H9 (cell line): ENCODE results near the gene TACR1. TPM values are rescaled to one million over a fixed set of nuclear protein-coding genes. Genes with fewer than 3 reads are reported as not detected.

Experiments
- DNase-seq: peaks from one replicate; pipeline ENCODE4 v3.0.0-alpha.2; 2017
- H2AFZ ChIP-seq: one replicate; pipeline ENCODE4 v1.6.1; 2013; ENCODE audit warnings: mild to moderate bottlenecking, low read length, control low read depth, moderate library complexity
- H2AK5ac ChIP-seq: 2 replicates; pipeline ENCODE4 v1.6.1; 2013; ENCODE audit warnings: low read length, control low read depth, mixed read lengths; ENCODE audit not compliant: insufficient read length
- H2BK120ac ChIP-seq: one replicate; pipeline ENCODE4 v1.6.1; 2013; ENCODE audit warnings: low read depth, mild to moderate bottlenecking, low read length, control low read depth, inconsistent platforms; ENCODE audit not compliant: poor library complexity, severe bottlenecking
- H2BK12ac ChIP-seq: 2 replicates; pipeline ENCODE4 v1.6.1; 2013; ENCODE audit warnings: low read length, control low read depth, mixed read lengths, low read depth; ENCODE audit not compliant: insufficient read length
- H2BK15ac ChIP-seq: 2 replicates; pipeline ENCODE4 v1.6.1; 2013; ENCODE audit warnings: low read depth, low read length, control low read depth
- H2BK20ac ChIP-seq: one replicate; pipeline ENCODE4 v1.6.1; 2013; ENCODE audit warnings: low read depth, mild to moderate bottlenecking, low read length, control low read depth, inconsistent platforms; ENCODE audit not compliant: poor library complexity, severe bottlenecking
- H2BK5ac ChIP-seq: 2 replicates; pipeline ENCODE4 v1.6.1; 2013; ENCODE audit warnings: low read length, control low read depth, mixed read lengths; ENCODE audit not compliant: insufficient read length
- H3K14ac ChIP-seq: 2 replicates; pipeline ENCODE4 v1.6.1; 2013; ENCODE audit warnings: low read length, control low read depth; ENCODE audit not compliant: insufficient read depth
- H3K18ac ChIP-seq: 2 replicates; pipeline ENCODE4 v1.6.1; 2013; ENCODE audit warnings: low read depth, mild to moderate bottlenecking, mixed read lengths, low read length, control low read depth; ENCODE audit not compliant: insufficient read length
- H3K23ac ChIP-seq: 2 replicates; pipeline ENCODE4 v1.6.1; 2013; ENCODE audit warnings: low read length, control low read depth, mixed read lengths, low read depth; ENCODE audit not compliant: insufficient read length
- H3K23me2 ChIP-seq: 2 replicates; pipeline ENCODE4 v1.6.1; 2013; ENCODE audit warnings: low read depth, mild to moderate bottlenecking, mixed read lengths, low read length, control low read depth; ENCODE audit not compliant: insufficient read length, poor library complexity, severe bottlenecking
- H3K27ac ChIP-seq: 2 replicates; pipeline ENCODE4 v1.5.1; 2013; ENCODE audit warnings: low read length, control low read depth, mixed read lengths, low read depth; ENCODE audit not compliant: insufficient read length
- H3K27me3 ChIP-seq: 2 replicates; pipeline ENCODE4 v1.6.1; 2013; ENCODE audit warnings: low read length, control low read depth, inconsistent platforms; ENCODE audit not compliant: insufficient read depth
- H3K4ac ChIP-seq: 2 replicates; pipeline ENCODE4 v1.6.1; 2013; ENCODE audit warnings: low read depth, mild to moderate bottlenecking, control low read depth, inconsistent platforms, low read length, moderate library complexity
- H3K4me1 ChIP-seq: 2 replicates; pipeline ENCODE4 v1.6.1; 2013; ENCODE audit warnings: low read length, control low read depth, inconsistent platforms; ENCODE audit not compliant: insufficient read depth
- H3K4me2 ChIP-seq: 2 replicates; pipeline ENCODE4 v1.6.1; 2013; ENCODE audit warnings: low read length, control low read depth, mixed read lengths; ENCODE audit not compliant: insufficient read length, insufficient read depth
- H3K56ac ChIP-seq: 2 replicates; pipeline ENCODE4 v1.6.1; 2013; ENCODE audit warnings: low read depth, mild to moderate bottlenecking, mixed read lengths, low read length, control low read depth; ENCODE audit not compliant: insufficient read length
- H3K79me1 ChIP-seq: 2 replicates; pipeline ENCODE4 v1.6.1; 2013; ENCODE audit warnings: low read depth, mild to moderate bottlenecking, moderate library complexity, low read length, control low read depth, inconsistent platforms; ENCODE audit not compliant: insufficient read depth, poor library complexity, severe bottlenecking
- H3K79me2 ChIP-seq: 2 replicates; pipeline ENCODE4 v1.6.1; 2013; ENCODE audit warnings: low read length, control low read depth, inconsistent platforms; ENCODE audit not compliant: insufficient read depth
- H3K9ac ChIP-seq: 2 replicates; pipeline ENCODE4 v1.6.1; 2013; ENCODE audit warnings: low read length, control low read depth, mixed read lengths; ENCODE audit not compliant: insufficient read length; ENCODE audit errors: extremely low read depth
- H3K9me3 ChIP-seq: one replicate; pipeline ENCODE4 v1.6.1; 2013; ENCODE audit warnings: low read depth, low read length, inconsistent platforms; ENCODE audit not compliant: control insufficient read depth
- H3T11ph ChIP-seq: one replicate; pipeline ENCODE4 v1.6.1; 2013; ENCODE audit warnings: mild to moderate bottlenecking, low read length, control low read depth, inconsistent platforms
- H4K20me1 ChIP-seq: one replicate; pipeline ENCODE4 v1.6.1; 2013; ENCODE audit not compliant: control insufficient read depth, insufficient read length, insufficient read depth
- H4K5ac ChIP-seq: 2 replicates; pipeline ENCODE4 v1.6.1; 2013; ENCODE audit warnings: low read depth, mild to moderate bottlenecking, mixed read lengths, low read length, control low read depth; ENCODE audit not compliant: insufficient read length
- H4K8ac ChIP-seq: replicated peaks from 2 replicates; pipeline ENCODE4 v1.6.1; 2013; ENCODE audit warnings: low read length, control low read depth, mixed read lengths, low read depth; ENCODE audit not compliant: insufficient read length
- H4K91ac ChIP-seq: 2 replicates; pipeline ENCODE4 v1.6.1; 2013; ENCODE audit warnings: low read depth, mild to moderate bottlenecking, moderate library complexity, mixed read lengths, low read length, control low read depth; ENCODE audit not compliant: insufficient read length
- H3K27ac Mint-ChIP-seq, 3 experiments: 2 replicates in 2 of 3; 3 replicates in 1 of 3; pipeline ENCODE4 v1.8.0; 2020 to 2021; ENCODE audit warnings: mixed read lengths in 3 of 3, mild to moderate bottlenecking in 1 of 3, moderate library complexity in 1 of 3
- H3K27me3 Mint-ChIP-seq: 2 replicates; pipeline ENCODE4 v1.8.0; 2021; ENCODE audit warnings: low read depth, mild to moderate bottlenecking, moderate library complexity, mixed read lengths
- H3K36me3 Mint-ChIP-seq, 3 experiments: 2 replicates in 2 of 3; 3 replicates in 1 of 3; pipeline ENCODE4 v1.8.0; 2020 to 2021; ENCODE audit warnings: low read depth in 3 of 3, mixed read lengths in 3 of 3; ENCODE audit not compliant: insufficient read depth in 1 of 3
- H3K4me1 Mint-ChIP-seq, 2 experiments: 2 replicates each; pipeline ENCODE4 v1.8.0; 2020; ENCODE audit warnings: mixed read lengths in 2 of 2
- H3K4me3 Mint-ChIP-seq, 2 experiments: 2 replicates in 1 of 2; 3 replicates in 1 of 2; pipeline ENCODE4 v1.8.0; 2020 to 2021; ENCODE audit warnings: mild to moderate bottlenecking in 2 of 2, mixed read lengths in 2 of 2, moderate library complexity in 1 of 2
- H3K9me3 Mint-ChIP-seq, 2 experiments: 2 replicates in 1 of 2; 3 replicates in 1 of 2; pipeline ENCODE4 v1.8.0; 2020; ENCODE audit warnings: mild to moderate bottlenecking in 2 of 2, mixed read lengths in 2 of 2, moderate library complexity in 1 of 2
- CTCF ChIP-seq: fragments of 200-600 bp; sonication (generic); conservative IDR thresholded peaks from 3 replicates; pipeline ENCODE4 v1.8.0; 2021; ENCODE audit warnings: antibody characterized with exemption, mild to moderate bottlenecking
- WGBS: extraction: QIAGEN DNeasy Blood & Tissue Kit; methylation state at CpG from one replicate; pipeline ENCODE4 v1.1.7; 2013; ENCODE audit warnings: missing lambda C conversion rate, low lambda C conversion rate, mixed read lengths; ENCODE audit not compliant: insufficient read length; ENCODE audit errors: extremely low coverage; 5-methylcytosine and 5-hydroxymethylcytosine counted together
- total RNA-seq: library from RNA; stranded (reverse); gene quantifications from 2 replicates; pipeline ENCODE4 v1.2.1, GENCODE V29; 2021

The TACR1 gene
- total RNA-seq, 1 experiment from 2014 or later = 1.4 TPM

- Histone ChIP-seq H3K9me3 (no peaks in the 10 kb centered on the region), H2BK5ac (peak overlapping the region; percentile 74), H2AK5ac (no peak overlapping the region), H2BK15ac (no peak overlapping the region), H3K4me1 (peaks cover 20% of the 10 kb centered on the region; the same call in 1 of the 2 replicates), H3K27ac (peak overlapping the region; percentile 99), H3K14ac (peak overlapping the region; percentile 32; the same call in 1 of the 2 replicates), H2BK20ac (no peak overlapping the region), H3K27me3 (no peaks in the 10 kb centered on the region), H2BK12ac (no peak overlapping the region), H3K18ac (peak overlapping the region; percentile 91), H3T11ph (no peak overlapping the region), H3K79me1 (no peaks in the 10 kb centered on the region), H3K56ac (no peak overlapping the region), H3K4ac (no peak overlapping the region), H2AFZ (no peak overlapping the region), H4K8ac (peak overlapping the region; percentile 60), H3K9ac (peak overlapping the region; percentile 69), H4K20me1 (peaks cover under 1% of the 10 kb centered on the region), H4K91ac (peak overlapping the region; percentile 42), H3K4me2 (peak overlapping the region; percentile 62), H4K5ac (no peak overlapping the region), H3K23ac (no peak overlapping the region), H2BK120ac (no peak overlapping the region), H3K23me2 (peaks cover 2% of the 10 kb centered on the region), H3K79me2 (no peaks in the 10 kb centered on the region)
- Mint-ChIP-seq H3K27ac (peak overlapping the region; percentile 82 to 99 (median 88)), H3K4me3 (peak overlapping the region; percentile 32 to 62; a peak in 4 of 5 replicates), H3K9me3 (no peaks in the 10 kb centered on the region), H3K4me1 (peaks cover 60% of the 10 kb centered on the region in 2 experiments), H3K27me3 (peaks cover 45% of the 10 kb centered on the region), H3K36me3 (no peaks in the 10 kb centered on the region)
- no peak for TF ChIP-seq CTCF
- WGBS = no CpG with 5 or more reads among the region's 10 CpGs
- DNase-seq = peak; percentile 92
These were observed 143.3 kb downstream of the TACR1 start for GRCh38 chr2:75055820-75056675.
